Lower lobe of right lung (tissue), 2 donors: Measurements from ENCODE around the gene AMFR. TPM values are rescaled to one million over a fixed set of nuclear protein-coding genes. Genes with fewer than 3 reads are reported as not detected.

Source experiments
- ATAC-seq, 2 donors: fragments of 200-7000 bp; cut with Tn5 transposase; one replicate each; pipeline ENCODE4 v1.9.1; 2020 to 2022; ENCODE audit warnings: mild to moderate bottlenecking in 2 of 2, moderate library complexity in 2 of 2
- DNase-seq: peaks from one replicate; pipeline ENCODE4 v3.0.0-alpha.2; 2020
- H3K27ac ChIP-seq: fragments of 200-600 bp; one replicate; pipeline ENCODE4 v1.8.0; 2022
- H3K27me3 ChIP-seq: fragments of 200-600 bp; one replicate; pipeline ENCODE4 v1.8.0; 2022; ENCODE audit warnings: low read depth
- H3K36me3 ChIP-seq: fragments of 200-600 bp; one replicate; pipeline ENCODE4 v1.8.0; 2022; ENCODE audit warnings: mild to moderate bottlenecking
- H3K4me1 ChIP-seq: fragments of 200-600 bp; one replicate; pipeline ENCODE4 v1.8.0; 2022
- H3K4me3 ChIP-seq: fragments of 200-600 bp; one replicate; pipeline ENCODE4 v1.8.0; 2022; ENCODE audit warnings: mild to moderate bottlenecking
- H3K9me3 ChIP-seq: fragments of 200-600 bp; one replicate; pipeline ENCODE4 v1.8.0; 2022
- CTCF ChIP-seq: fragments of 200-600 bp; IDR thresholded peaks from one replicate; pipeline ENCODE4 v1.8.0; 2022; ENCODE audit warnings: antibody characterized with exemption, mild to moderate bottlenecking
- intact Hi-C: fragments of 100-400 bp; cut with DNase I; formaldehyde crosslinking; loops from one replicate; pipeline ENCODE4 v1.11.0; 2022
- total RNA-seq: library from RNA; stranded (reverse); fragmentation: NEBNext Ultra II Directional; extraction: Animal tissue kit (Norgen Biotek cat#: 25700); gene quantifications from one replicate; pipeline ENCODE4 v1.2.1, GENCODE V29; 2021
- donor health status: DM: no; HTN: yes; CAD: no; lungs with severe emphysema.

The AMFR gene
- total RNA-seq, 1 donor from 2014 or later, result 90.4 TPM

GRCh38 chr16:56337858-56338325, 87.5 kb downstream of the AMFR start:
- no peak overlapping the region for H3K4me3 ChIP-seq
- H3K27ac ChIP-seq, result no peak overlapping the region
- H3K36me3 ChIP-seq, result no peaks in the 10 kb centered on the region
- ATAC-seq, result no peak
- no peak for TF ChIP-seq CTCF
- no peaks in the 10 kb centered on the region for H3K4me1 ChIP-seq
- DNase-seq, result no peak
- H3K27me3 ChIP-seq, result no peaks in the 10 kb centered on the region
- intact Hi-C loops, result no loop called here
- no peaks in the 10 kb centered on the region for H3K9me3 ChIP-seq

- no peak overlapping the region for H3K4me3 ChIP-seq
- H3K36me3 ChIP-seq, result no peaks in the 10 kb centered on the region
- no peak for TF ChIP-seq CTCF
- intact Hi-C loops, result no loop called here
- H3K27ac ChIP-seq, result no peak overlapping the region
- H3K27me3 ChIP-seq, result no peaks in the 10 kb centered on the region
- no peak for ATAC-seq
- no peak for DNase-seq
- no peaks in the 10 kb centered on the region for H3K4me1 ChIP-seq
- H3K9me3 ChIP-seq, result no peaks in the 10 kb centered on the region
Observed at GRCh38 chr16:56337131-56337857, 88.1 kb downstream of the AMFR start.

- Histone ChIP-seq H3K27ac (no peak overlapping the region), H3K36me3 (no peaks in the 10 kb centered on the region), H3K4me3 (no peak overlapping the region), H3K9me3 (no peaks in the 10 kb centered on the region), H3K4me1 (no peaks in the 10 kb centered on the region), H3K27me3 (no peaks in the 10 kb centered on the region)
- TF ChIP-seq CTCF, result no peak
- DNase-seq (no peak), ATAC-seq (no peak)
- intact Hi-C loops, result no loop called here
Observed at GRCh38 chr16:56336711-56337110, 88.6 kb downstream of the AMFR start.

- H3K4me1 ChIP-seq, result no peaks in the 10 kb centered on the region
- intact Hi-C loops, result no loop called here
- no peak overlapping the region for H3K27ac ChIP-seq
- H3K36me3 ChIP-seq, result no peaks in the 10 kb centered on the region
- no peak for ATAC-seq
- H3K4me3 ChIP-seq, result no peak overlapping the region
- H3K27me3 ChIP-seq, result no peaks in the 10 kb centered on the region
- H3K9me3 ChIP-seq, result no peaks in the 10 kb centered on the region
- no peak for TF ChIP-seq CTCF
- no peak for DNase-seq
Observed at GRCh38 chr16:56336071-56336688, 89.2 kb downstream of the AMFR start.

GRCh38 chr16:56334761-56335160, 90.6 kb downstream of the AMFR start:
- H3K4me1 ChIP-seq, result no peaks in the 10 kb centered on the region
- DNase-seq (no peak), ATAC-seq (no peak)
- H3K27ac ChIP-seq, result no peak overlapping the region
- H3K36me3 ChIP-seq, result no peaks in the 10 kb centered on the region
- intact Hi-C loops, result no loop called here
- TF ChIP-seq CTCF, result no peak
- no peaks in the 10 kb centered on the region for H3K27me3 ChIP-seq
- no peaks in the 10 kb centered on the region for H3K9me3 ChIP-seq
- H3K4me3 ChIP-seq, result no peak overlapping the region
